ENCODE data around the gene GRIN2D. TPM values are rescaled to one million over a fixed set of nuclear protein-coding genes. Genes with fewer than 3 reads are reported as not detected.
"Not testable (repeated sequence)": the region's sequence is repeated elsewhere in the genome, so short reads cannot be mapped to it uniquely, and the experiment has no call there.

Gene GRIN2D
- total RNA-seq, 1 donor: 0.54 TPM

DNA sequence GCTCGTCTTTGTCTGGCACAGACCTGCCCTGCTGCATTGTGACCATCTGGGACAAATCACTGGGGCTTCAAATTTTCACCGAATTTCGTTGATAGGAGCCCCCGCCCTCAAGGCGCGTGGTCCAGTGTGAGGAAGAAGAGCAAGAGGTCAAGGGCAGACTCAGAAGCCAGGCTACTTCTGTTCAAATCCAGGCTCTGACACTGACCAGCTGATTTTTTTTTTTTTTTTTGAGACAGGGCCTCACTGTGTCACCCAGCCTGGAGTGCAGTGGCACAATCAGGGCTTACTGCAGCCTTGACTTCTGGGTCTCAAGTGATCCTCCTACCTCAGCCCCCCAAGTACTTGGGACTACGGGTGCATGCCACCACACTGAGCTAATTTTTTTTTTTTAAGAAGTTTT lies 22.1 kb upstream of the GRIN2D start:
- DNase-seq (ENCODE audit: low read depth in 2 of 3, low spot score in 2 of 3): no peak

DNA sequence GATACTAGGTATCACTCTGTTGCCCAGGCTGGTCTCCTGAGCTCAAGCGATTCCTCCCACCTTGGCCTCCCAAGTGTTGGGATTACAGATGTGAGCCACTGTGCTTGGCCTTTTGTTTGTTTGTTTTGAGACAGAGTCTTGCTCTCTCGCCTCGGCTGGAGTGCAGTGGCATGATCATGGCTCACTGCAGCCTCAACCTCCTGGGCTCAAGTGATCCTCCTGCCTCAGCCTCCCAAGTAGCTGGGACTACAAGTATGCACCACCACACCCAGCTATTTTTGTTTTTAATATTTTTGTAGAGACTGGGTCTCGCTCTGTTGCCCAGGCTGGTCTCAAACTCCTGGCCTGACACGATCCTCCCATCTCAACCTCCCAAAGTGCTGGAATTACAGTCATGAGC lies 21.7 kb upstream of the GRIN2D start:
- DNase-seq (ENCODE audit: low read depth in 2 of 3, low spot score in 2 of 3): not testable (repeated sequence)

DNA sequence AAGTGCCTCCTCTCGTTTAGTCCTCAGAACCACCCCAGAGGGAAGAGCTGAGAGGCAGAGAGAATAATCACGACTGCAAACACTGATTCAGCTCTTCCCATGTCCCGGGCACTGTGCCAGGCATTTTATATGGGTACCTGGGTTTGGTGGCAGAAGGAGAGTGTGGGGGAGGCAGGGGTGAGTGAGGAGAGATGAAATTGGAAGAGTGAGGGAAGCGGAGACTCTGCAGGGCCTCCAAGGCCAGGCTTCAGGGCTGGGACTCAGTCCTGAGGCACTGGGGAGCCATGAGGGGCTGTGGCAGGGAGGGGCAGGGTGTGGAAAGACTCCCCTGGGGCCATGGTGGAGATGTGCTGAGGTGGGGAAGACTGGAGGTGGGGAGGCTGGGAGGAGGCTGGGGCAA lies 20.6 kb upstream of the GRIN2D start:
- no peak for DNase-seq (ENCODE audit: low read depth in 2 of 3, low spot score in 2 of 3)

DNA sequence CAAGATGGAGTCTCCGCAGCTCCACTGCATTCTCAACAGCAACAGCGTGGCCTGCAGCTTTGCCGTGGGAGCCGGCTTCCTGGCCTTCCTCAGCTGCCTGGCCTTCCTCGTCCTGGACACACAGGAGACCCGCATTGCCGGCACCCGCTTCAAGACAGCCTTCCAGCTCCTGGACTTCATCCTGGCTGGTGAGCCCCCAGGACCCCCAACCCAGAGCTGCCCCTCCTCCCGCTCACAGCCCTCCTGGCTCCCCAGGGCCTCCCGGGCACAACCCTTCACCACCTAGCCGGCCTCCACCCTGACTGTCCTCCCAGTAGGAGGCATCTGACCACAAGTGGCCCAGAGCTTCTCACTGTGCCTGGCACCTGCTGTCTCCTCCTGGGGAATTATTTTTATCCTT lies 19.9 kb upstream of the GRIN2D start:
- no peak for DNase-seq (ENCODE audit: low read depth in 2 of 3, low spot score in 2 of 3)

DNA sequence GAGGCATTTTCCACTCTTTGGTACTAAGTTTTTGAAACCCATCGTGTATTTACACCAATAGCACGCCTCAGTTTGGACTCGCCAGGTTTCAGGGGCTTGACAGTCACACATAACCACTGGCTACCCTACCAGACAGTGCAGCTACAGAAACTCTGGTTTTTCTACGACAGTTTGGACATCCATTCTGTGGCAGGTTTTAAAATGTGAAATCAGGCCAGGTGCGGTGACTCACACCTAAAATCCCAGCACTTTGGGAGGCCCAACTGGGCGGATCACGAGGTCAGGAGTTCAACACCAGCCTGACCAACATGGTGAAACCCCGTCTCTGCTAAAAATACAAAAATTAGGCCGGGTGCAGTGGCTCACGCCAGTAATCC lies 15.3 kb upstream of the GRIN2D start:
- DNase-seq (ENCODE audit: low read depth in 2 of 3, low spot score in 2 of 3): no peak

DNA sequence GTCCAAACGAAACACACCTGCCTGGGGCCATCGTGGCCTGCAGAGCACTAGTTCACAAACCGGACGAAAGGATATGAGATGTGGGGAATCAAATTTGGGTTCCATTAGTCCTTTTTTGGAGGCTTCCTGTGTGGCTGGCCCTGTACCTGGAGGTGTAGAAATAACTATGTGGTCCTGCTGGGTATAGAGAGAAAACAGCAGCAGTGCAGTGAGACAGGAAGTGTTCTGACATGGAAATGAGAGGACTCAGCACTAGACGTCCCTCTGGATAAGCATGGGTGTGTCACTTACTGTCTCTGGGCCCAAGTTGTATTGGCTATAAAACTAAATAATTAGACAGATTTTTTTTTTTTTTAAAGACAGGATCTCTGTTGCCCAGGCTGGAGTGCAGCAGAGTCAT lies 14.4 kb upstream of the GRIN2D start:
- no peak for DNase-seq (ENCODE audit: low read depth in 2 of 3, low spot score in 2 of 3)

DNA sequence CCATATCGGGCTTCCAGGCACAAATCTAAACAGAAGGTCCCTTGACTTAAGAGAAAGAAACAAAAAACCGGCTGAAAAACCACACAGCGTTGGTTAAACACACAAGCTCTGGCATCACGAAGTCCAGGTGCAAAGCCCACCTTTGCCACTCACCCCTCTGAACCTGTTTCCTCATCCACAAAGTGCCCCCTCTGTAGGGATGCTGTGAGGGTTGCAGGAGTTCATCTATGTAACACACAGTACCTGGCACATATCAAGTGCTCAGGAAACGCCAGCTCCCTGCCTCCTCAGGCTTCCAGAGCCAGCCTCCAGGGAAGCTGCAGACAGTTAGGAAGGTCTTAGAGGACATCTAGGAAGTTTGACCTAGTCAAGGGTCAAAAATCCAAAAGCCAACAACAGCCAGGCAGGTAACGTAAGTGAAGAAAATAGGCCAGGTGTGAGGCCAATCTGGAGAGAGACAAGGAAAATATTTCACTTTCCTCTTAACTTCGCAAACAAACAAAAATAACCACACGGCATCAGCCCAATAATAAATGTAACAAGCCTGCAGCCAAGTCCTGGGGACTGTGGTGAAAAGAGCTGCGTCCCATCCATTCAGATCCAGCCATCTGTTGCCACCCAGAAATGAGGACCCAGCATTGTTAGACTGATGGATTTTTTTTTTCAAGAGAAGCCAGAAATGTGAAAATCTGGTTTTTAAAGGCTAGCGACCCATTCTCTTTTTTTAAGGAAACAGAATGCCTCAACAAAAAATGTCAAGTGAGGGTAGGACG lies 12.1 kb upstream of the GRIN2D start:
- DNase-seq (ENCODE audit: low read depth in 2 of 3, low spot score in 2 of 3): no peak

DNA sequence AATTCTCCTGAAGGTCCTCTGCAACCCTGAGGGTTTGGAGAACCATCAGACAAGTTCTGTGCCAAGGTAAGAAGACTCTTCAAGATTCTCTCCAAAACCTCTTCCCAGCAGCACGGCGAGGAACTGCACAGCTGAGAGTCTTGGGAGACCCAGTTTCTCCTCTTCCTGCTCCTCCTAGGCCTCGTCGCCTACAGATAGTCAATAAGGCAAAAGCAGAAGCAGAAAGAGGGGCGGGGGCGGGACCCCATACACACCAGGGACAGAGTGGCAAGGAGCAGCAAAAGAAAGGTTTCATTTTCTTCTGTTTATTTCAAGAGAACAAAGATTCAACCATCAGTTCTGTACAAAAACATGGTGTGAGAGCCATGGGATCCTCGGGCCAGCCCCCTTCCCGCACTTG lies 11.2 kb upstream of the GRIN2D start:
- DNase-seq (ENCODE audit: low read depth in 2 of 3, low spot score in 2 of 3): no peak

DNA sequence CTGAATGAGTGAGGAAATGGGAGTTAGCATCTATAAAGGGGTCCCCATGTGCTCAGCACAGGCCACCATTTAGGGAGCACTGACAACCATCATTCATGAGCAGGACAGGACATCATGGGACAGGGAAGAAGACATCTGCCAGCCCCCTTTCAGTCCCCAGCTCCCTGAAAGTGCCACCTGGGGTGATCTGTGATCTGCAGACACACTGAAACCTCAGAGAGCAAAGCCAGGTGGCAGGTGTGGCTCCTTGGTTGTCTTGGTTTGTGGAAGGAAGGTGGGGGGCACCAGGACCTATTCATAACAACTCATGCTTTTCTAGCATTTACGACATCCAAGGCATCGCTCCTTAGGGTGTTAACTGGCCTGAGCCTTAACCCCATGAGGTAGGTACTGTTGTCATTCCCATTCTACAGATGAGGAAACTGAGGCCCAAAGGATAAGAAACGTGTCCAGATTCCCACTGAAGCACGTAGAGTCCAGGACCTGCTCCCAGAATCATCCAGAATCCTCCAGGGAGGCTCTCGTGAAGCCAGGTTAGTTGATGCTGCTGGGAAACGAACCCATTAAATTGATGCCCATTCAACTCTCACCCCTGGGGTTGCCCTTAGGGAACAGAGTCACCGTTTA lies 7.9 kb upstream of the GRIN2D start:
- no peak for DNase-seq (ENCODE audit: low read depth in 2 of 3, low spot score in 2 of 3)

DNA sequence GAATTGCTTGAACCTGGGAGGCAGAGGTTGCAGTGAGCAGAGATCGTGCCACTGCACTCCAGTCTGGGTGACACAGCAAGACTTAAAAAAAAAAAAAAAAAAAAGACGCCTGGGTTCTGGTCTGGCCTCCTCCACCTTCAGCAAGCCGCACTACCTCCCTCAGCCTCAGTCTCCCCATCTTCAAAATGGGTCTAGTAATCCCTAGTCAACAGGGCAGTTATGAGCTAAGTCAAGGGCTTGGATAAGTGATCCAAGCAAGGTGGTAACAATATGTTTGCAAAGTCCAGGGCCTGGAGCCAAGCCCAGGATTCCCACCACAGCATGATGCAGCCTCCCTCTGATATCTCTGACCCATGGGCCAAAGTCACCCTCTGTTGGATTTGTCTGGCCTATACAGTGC lies 6.5 kb upstream of the GRIN2D start:
- DNase-seq (ENCODE audit: low read depth in 2 of 3, low spot score in 2 of 3): no peak

DNA sequence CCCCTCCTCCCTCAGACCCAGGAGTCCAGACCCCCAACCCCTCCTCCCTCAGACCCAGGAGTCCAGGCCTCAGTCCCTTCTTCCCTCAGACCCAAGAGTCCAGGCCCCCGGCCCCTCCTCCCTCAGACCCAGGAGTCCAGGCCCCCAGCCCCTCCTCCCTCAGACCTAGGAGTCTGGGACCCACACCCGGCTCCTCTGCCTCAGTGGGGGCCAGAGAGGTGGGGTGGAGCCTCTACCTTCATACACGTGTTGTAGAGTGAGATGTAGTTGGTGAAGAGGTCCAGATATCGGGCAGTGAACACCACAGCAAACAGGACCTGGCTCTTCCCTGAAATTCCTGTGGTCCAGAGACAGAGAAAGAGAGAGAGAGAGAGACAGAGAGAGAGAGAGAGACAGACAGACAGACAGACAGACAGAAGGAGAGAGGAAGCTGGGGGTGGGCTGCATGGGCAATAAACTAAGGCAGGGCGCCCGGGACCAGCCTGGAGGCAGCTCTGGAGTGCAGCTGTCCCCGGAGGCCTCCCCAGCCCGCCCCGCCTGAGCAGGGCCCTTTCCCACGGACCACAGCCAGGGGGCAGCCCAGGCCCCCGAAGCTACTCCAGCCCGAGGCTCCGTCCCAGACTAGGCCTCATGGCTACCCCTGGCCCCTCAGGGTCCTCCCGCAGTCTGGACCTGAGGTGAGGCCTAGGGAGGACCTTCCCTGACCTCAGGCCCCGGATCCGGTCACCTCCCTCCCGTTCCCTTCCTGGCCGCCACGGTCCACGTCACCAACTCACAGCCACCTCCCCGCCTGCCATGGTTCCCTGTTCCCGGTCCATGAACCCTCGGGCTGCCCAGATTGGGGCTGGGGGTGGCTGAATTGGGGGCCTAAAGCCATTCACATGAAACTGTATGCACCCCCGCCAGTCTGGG lies 3.0 kb upstream of the GRIN2D start:
- DNase-seq (ENCODE audit: low read depth in 2 of 3, low spot score in 2 of 3): peak in 2 of 3 donors; percentile 75

DNA sequence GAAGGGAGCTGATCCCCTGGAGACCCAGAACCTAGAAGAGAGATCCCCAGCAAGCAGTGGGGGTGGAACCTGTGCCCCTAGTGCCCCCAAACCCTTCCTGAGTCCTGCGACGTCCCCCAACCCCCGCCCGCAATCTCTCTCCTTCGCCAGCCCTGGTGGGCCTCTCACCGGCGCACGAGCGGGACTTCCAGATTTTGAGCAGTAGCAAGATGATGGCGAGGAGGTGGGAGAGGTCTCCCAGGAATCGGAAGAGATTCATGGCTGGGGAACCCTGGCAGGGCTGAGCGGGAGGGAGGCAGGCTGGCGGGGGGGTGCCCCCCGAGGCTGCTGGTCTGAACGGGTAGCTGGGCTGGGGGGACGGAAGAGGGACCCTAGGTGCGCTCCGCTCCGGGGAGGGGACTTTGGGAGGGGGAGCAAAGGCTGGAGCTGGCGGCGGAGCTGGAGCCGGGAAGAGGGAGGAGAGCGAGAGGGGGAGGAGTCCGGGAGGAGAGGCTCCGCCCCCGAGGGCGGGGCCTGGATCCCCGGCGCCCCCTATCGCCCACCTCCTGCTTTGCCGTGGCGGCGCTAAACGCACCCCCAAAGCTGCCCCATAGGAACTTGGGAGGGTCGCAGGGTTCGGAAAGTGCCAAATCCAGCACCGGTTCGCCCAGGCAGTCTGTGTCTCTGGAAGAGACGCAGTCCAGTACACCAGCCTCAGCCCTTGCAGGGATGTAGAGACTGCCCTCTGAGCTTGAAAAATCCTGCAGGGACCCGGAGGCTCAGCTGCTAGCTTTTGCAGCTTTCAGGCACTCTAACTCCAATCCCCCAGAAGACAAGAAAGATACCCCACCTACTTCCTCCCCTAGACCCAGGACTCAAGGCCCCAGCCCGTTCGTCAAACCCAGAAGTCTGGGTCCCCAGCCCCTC lies 2.1 kb upstream of the GRIN2D start, which contains the start of gene KDELR1:
Gene KDELR1 (minus strand): TSS at position 452 of the 906 bp plus-strand sequence. CDS start 193 bp downstream, at position 259.
- DNase-seq (ENCODE audit: low read depth in 2 of 3, low spot score in 2 of 3): peak; percentile 64 to 70 (median 67)

DNA sequence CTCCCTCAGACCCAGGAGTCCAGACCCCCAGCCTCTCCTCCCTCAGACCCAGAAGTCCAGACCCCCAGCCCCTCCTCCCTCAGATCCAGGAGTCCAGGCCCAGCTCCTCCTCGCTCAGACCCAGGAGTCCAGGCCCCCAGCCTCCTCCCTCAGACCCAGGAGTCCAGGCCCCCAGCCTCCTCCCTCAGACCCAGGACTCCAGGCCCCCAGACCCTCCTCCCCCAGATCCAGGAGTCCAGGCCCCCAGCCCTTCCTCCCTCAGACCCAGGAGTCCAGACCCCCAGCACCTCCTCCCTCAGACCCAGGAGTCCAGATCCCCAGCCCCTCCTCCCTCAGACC lies 1.5 kb upstream of the GRIN2D start:
- DNase-seq (ENCODE audit: low read depth in 2 of 3, low spot score in 2 of 3): not testable (repeated sequence)

DNA sequence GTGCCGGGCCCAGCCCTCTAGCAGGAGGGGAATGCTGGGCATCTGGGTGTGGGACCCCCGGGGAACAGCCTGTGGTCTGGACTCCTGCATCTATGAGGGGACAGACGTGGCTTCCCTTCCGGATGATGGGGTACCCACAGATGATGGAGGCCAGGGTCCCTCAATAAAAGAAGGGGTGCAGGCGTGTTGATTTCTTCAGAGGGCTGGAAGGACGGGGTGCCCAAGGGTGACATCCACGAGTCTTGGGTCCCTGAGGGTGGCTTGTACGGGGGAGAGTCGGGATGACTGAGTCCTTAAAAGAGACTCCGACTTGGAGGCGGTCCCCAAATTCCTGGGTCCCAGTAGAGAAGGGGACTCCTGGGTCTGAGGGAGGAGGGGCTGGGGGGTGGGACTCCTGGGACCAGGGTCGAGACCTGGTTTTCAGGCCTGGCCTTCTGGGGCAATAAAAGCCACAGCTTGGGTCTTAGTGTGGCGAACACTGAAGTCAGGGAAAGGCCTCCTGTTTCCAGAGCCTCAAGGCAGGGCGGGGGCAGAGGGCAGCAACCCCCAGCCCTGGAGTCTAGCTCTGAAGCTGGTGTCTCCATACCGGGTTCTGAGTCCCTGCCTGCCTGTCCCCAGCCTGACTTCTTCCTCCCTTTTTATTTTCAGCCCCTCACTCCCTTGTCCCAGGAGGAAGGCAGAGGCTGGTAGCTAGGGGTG lies 459 bp upstream of the GRIN2D start:
- no peak for DNase-seq (ENCODE audit: low read depth in 2 of 3, low spot score in 2 of 3)

DNA sequence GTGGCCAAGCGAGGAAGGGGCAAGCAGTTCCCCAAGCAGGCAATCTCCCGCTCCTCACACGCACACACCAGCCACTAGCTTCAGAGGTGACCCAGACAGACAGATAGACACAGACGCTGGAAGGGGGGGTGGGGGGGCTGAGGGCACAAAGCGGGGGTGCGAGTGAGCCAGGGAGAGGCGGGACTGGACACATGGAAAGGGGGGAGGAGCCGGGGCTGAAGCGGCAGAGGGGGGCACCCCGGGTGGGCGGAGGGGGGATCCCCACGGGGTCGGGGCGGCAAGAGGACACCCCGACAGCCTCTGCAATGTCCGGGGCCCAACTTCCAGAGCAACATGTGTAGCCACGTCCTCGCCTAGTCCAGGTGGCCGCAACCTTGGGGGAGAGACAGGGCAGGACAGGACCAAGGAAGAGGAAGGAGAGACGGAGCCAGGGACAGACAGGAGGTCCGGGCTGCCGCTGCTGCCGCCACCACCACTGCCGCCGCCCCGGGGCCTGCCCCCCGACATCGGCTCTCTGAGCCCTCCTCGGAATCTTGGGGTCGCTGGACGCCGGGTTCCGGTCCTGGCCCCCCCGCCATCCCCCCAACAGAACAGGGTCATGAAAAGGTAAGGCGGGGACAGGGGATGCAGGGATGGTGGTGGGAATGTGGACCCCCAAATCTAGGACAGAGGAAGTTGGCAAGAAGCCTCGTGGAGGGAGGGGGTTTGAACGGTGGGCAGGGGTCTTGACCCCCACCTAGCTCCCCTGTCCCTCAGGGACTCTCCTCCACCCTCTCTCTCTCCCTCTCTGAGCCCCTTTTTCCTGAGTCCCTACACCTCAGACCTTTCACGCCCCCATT lies 1.1 kb downstream of the GRIN2D start:
- no peak for DNase-seq (ENCODE audit: low read depth in 2 of 3, low spot score in 2 of 3)

DNA sequence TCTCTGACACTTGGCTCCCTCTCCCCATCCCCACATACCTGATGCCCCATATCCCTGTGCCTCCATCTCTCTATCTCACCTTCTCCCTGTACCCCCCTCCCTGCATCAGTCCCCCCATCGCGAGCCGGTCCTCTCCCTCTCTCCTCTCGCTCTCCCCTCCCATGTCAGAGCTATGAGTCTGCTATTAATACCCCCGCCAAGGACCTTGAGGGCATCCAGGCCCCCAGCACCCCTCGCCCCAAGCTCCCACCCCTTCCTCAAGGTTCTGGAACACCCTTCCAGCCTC lies 1.6 kb downstream of the GRIN2D start:
- DNase-seq (ENCODE audit: low read depth in 2 of 3, low spot score in 2 of 3): no peak

DNA sequence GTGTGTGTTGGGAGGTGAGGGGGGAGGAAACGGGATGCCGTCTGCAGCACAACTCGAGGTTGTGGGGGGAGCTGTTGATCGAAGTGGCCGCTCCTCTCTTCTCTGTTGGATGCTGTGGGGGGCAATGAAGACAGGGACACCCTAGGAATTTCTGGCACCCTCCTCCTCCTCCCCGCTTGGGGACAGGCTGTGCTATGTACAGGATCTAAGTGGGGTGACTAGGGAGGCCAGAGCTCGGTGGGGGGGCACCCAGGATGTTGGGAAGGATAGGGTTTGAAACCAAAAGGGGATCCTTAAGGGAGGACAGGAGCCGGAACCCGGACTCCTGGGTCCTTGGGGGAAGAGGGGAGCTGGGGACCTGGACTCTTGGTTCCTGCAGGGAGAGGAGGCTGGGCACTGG lies 2.0 kb downstream of the GRIN2D start:
- no peak for DNase-seq (ENCODE audit: low read depth in 2 of 3, low spot score in 2 of 3)

DNA sequence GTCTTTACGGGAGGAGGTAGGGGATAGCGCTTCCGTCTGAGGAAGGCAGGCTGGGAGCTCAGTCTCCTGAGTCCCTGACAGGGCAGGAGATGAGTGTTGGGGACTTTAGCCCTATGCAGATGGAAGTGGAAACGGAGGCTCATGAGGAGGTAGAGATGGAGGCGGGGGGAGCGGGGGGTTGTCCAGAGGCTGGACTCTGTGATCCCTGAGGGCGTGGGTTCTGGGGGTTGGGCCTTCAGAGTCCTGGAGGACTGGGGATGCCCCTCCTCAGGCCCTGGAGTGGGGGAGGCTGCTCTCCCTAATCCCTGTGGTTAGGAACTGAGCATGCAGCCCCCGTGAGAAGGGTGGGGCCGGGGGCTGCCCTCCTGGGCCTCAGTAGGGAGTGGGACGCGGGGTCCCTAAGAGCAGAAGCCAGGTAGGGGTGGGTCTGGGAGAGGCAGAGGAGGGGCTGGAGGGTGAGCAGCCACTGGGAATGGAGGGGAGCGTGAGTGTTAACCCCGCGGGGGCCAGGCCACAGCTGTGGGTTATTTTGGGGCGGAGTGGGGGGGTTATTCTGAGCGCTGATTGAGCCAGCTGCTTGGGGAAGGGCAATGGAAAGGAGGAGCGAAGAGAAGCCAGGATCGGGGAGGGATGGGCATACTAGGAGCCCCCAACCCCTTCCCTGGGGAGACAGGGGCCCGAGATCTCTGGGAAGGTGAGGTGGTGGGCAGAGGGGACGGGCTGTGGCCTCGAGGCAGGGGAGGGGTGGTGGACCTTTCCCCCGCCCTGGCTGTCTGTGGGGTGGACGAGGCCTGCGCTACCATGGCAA lies 2.8 kb downstream of the GRIN2D start:
- DNase-seq (ENCODE audit: low read depth in 2 of 3, low spot score in 2 of 3): no peak

DNA sequence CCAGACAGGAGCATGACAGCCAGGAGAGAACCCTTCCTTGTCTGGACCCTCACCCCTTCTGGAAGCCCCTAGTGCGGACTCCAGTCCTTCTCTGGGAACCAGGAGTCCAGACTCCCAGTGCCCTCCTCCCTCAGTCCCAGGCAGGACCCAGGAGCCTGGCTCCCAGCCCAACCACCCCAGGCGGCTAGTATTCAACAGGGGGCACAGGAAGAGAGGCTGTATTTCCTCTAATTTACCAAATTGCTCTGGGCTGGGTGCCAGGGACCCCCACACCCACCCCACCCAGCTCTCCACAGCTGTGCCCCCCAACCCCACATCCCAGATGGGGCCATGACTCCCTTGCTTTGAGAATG lies 3.3 kb downstream of the GRIN2D start:
- DNase-seq (ENCODE audit: low read depth in 2 of 3, low spot score in 2 of 3): no peak
